Liver (tissue), 9 donors: ENCODE results near the gene RELN. TPM values are rescaled to one million over a fixed set of nuclear protein-coding genes. Genes with fewer than 3 reads are reported as not detected.

Experiments
- DNase-seq: peaks from one replicate; pipeline ENCODE4 v3.0.0-alpha.2; 2017; ENCODE audit warnings: low spot score
- H3K27ac ChIP-seq, 2 donors: one replicate each; pipeline ENCODE4 v1.7.0; 2013; ENCODE audit warnings: inconsistent platforms in 2 of 2, low read length in 2 of 2, control low read depth in 1 of 2, low read depth in 1 of 2, mild to moderate bottlenecking in 1 of 2
- H3K27me3 ChIP-seq, 4 donors: one replicate each; pipeline versions ENCODE4 v1.6.1 to v1.7.0; 2013; ENCODE audit warnings: low read length in 3 of 4, inconsistent platforms in 1 of 4, mild to moderate bottlenecking in 1 of 4, moderate library complexity in 1 of 4; ENCODE audit not compliant: control insufficient read depth in 4 of 4, insufficient read depth in 4 of 4
- H3K36me3 ChIP-seq, 4 donors: one replicate each; pipeline versions ENCODE4 v1.6.1 to v1.7.0; 2013; ENCODE audit warnings: low read length in 3 of 4, mild to moderate bottlenecking in 3 of 4, low read depth in 1 of 4, moderate library complexity in 1 of 4; ENCODE audit not compliant: control insufficient read depth in 4 of 4, insufficient read depth in 3 of 4
- H3K4me1 ChIP-seq, 4 donors: one replicate each; pipeline versions ENCODE4 v1.6.1 to v1.7.0; 2013; ENCODE audit warnings: low read length in 3 of 4, mild to moderate bottlenecking in 3 of 4, moderate library complexity in 1 of 4; ENCODE audit not compliant: control insufficient read depth in 4 of 4, insufficient read depth in 4 of 4
- H3K4me3 ChIP-seq, 3 donors: one replicate each; pipeline versions ENCODE4 v1.6.1 to v1.7.0; 2013; ENCODE audit warnings: low read length in 3 of 3, control low read depth in 1 of 3, low read depth in 1 of 3, mild to moderate bottlenecking in 1 of 3
- H3K9ac ChIP-seq, 2 donors: one replicate each; pipeline ENCODE4 v1.7.0; 2013; ENCODE audit warnings: low read length in 2 of 2, mild to moderate bottlenecking in 2 of 2, moderate library complexity in 2 of 2, control low read depth in 1 of 2, low read depth in 1 of 2
- H3K9me3 ChIP-seq, 4 donors: one replicate each; pipeline versions ENCODE4 v1.6.1 to v1.7.0; 2013; ENCODE audit warnings: low read length in 3 of 4; ENCODE audit not compliant: control insufficient read depth in 4 of 4
- CTCF ChIP-seq: fragments of 150-350 bp; IDR thresholded peaks from 2 replicates; pipeline ENCODE4 v1.5.1; 2017; ENCODE audit warnings: improper control_type of control experiment, low read depth, low read length; ENCODE audit not compliant: missing input control
- EGR1 ChIP-seq, 2 donors: IDR thresholded peaks; 2 replicates each; pipeline ENCODE4 v1.6.1; 2016 to 2018; ENCODE audit warnings: antibody characterized with exemption in 2 of 2, low read depth in 2 of 2
- FOXA1 ChIP-seq: IDR thresholded peaks from 2 replicates; pipeline ENCODE4 v1.6.1; 2016; ENCODE audit warnings: antibody characterized with exemption
- FOXA2 ChIP-seq: IDR thresholded peaks from 2 replicates; pipeline ENCODE4 v1.6.1; 2016; ENCODE audit warnings: antibody characterized with exemption
- GABPA ChIP-seq, 2 donors: IDR thresholded peaks in 1 of 2; conservative IDR thresholded peaks in 1 of 2; 2 replicates each; pipeline ENCODE4 v1.6.1; 2016; ENCODE audit warnings: antibody characterized with exemption in 2 of 2, mild to moderate bottlenecking in 1 of 2, moderate library complexity in 1 of 2
- HNF4A ChIP-seq, 2 donors: conservative IDR thresholded peaks; 2 replicates each; pipeline ENCODE4 v1.6.1; 2016; ENCODE audit warnings: antibody characterized with exemption in 2 of 2, mild to moderate bottlenecking in 2 of 2
- HNF4G ChIP-seq: IDR thresholded peaks from 2 replicates; pipeline ENCODE4 v1.6.1; 2016; ENCODE audit warnings: antibody characterized with exemption
- JUND ChIP-seq, 2 donors: IDR thresholded peaks; 2 replicates each; pipeline ENCODE4 v1.6.1; 2016; ENCODE audit warnings: antibody characterized with exemption in 2 of 2
- NR2F2 ChIP-seq: IDR thresholded peaks from 2 replicates; pipeline ENCODE4 v1.6.1; 2016; ENCODE audit warnings: antibody characterized with exemption
- RAD21 ChIP-seq, 2 donors: IDR thresholded peaks; 2 replicates each; pipeline ENCODE4 v1.6.1; 2016; ENCODE audit warnings: antibody characterized with exemption in 2 of 2, mild to moderate bottlenecking in 2 of 2
- RXRA ChIP-seq, 2 donors: IDR thresholded peaks; 2 replicates each; pipeline ENCODE4 v1.6.1; 2017 to 2018; ENCODE audit warnings: antibody characterized with exemption in 2 of 2, mild to moderate bottlenecking in 1 of 2
- SP1 ChIP-seq: IDR thresholded peaks from 2 replicates; pipeline ENCODE4 v1.6.1; 2018; ENCODE audit warnings: antibody characterized with exemption, mild to moderate bottlenecking
- TAF1 ChIP-seq: conservative IDR thresholded peaks from 2 replicates; pipeline ENCODE4 v1.6.1; 2016; ENCODE audit warnings: antibody characterized with exemption, mild to moderate bottlenecking
- YY1 ChIP-seq: IDR thresholded peaks from 2 replicates; pipeline ENCODE4 v1.6.1; 2016; ENCODE audit warnings: antibody characterized with exemption, mild to moderate bottlenecking
- WGBS: extraction: QIAGEN DNeasy Blood & Tissue Kit; methylation state at CpG from one replicate; pipeline ENCODE4 v1.1.7; 2013; 5-methylcytosine and 5-hydroxymethylcytosine counted together
- polyA plus RNA-seq, 2 donors: library from polyadenylated mRNA; stranded (reverse) in 1 of 2; unstranded in 1 of 2; fragments of 200-250 nt in 1 of 2; fragments of >200 nt in 1 of 2; fragmentation: Nextera tagmentation in 1 of 2; extraction: Ambion mirVana in 1 of 2; gene quantifications; one replicate each; pipeline versions ENCODE4 v1.2.1 to v1.2.3, GENCODE V29; 2013 to 2015
- total RNA-seq, 2 donors: library from RNA; depleted of rRNA; stranded (reverse); fragments of >200 nt; gene quantifications; one replicate each; pipeline ENCODE4 v1.2.3, GENCODE V29; 2014
- TF ChIP-seq, protein P1 (sequence below): IDR thresholded peaks from 2 replicates; pipeline ENCODE4 v1.6.1; 2016; ENCODE audit warnings: antibody characterized with exemption
- TF ChIP-seq, protein P2 (sequence below): IDR thresholded peaks from 2 replicates; pipeline ENCODE4 v1.6.1; 2016; ENCODE audit warnings: antibody characterized with exemption
- TF ChIP-seq, protein P3 (sequence below): IDR thresholded peaks from 2 replicates; pipeline ENCODE4 v1.6.1; 2016; ENCODE audit warnings: antibody characterized with exemption, mild to moderate bottlenecking
- TF ChIP-seq, protein P4 (sequence below): IDR thresholded peaks from 2 replicates; pipeline ENCODE4 v1.6.1; 2016; ENCODE audit warnings: antibody characterized with exemption
- donor health status: healthy.
- donor health status: healthy.
- donor health status: healthy.
- donor health status: healthy.
- donor health status: healthy.

The RELN gene
- total and polyA plus RNA-seq, 4 donors = 10.0 to 69.8 (median 28.4) TPM

DNA sequence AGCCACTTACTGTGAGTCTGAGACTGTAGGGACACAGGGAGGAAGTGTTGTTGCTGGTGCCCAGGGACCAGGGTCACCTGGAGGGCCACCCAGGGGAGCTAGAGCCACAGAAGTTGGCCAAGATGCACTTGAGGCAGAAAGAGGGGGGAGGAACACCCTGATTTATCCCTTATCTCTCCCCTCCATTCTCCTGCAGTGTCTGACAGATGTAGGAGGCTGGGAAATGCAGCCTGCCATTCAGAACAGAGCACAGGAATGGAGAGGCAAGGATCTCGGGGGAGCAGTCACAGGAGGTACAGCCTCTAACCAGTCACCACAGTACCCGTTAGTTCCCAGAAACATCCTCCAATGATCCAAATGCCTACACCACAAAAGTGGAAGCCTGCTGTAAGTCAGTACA lies 425.0 kb downstream of the RELN start:
- Histone ChIP-seq H3K4me1 (no peaks in the 10 kb centered on the region), H3K9ac (no peak overlapping the region), H3K9me3 (no peaks in the 10 kb centered on the region), H3K27ac (no peak overlapping the region), H3K36me3 (no peaks in the 10 kb centered on the region), H3K4me3 (no peak overlapping the region), H3K27me3 (no peaks in the 10 kb centered on the region)
- WGBS = 87% methylated on average over 2 of the region's 2 CpGs
- TF ChIP-seq FOXA2 (no peak), SP1 (no peak), YY1 (no peak), CTCF (no peak), HNF4A (conservative IDR thresholded peaks at IDR 0.05) (no peak), TAF1 (no peak), RAD21 (IDR thresholded peaks at IDR 0.05) (no peak), GABPA (IDR thresholded peaks at IDR 0.05 in 1 of 2, conservative IDR thresholded peaks at IDR 0.05 in 1 of 2) (no peak), HNF4G (no peak), FOXA1 (no peak), EGR1 (IDR thresholded peaks at IDR 0.05; ENCODE audit: low read depth in 2 of 2) (no peak), RXRA (IDR thresholded peaks at IDR 0.05) (no peak), NR2F2 (no peak), JUND (IDR thresholded peaks at IDR 0.05) (no peak)
- TF ChIP-seq, protein P1, sequence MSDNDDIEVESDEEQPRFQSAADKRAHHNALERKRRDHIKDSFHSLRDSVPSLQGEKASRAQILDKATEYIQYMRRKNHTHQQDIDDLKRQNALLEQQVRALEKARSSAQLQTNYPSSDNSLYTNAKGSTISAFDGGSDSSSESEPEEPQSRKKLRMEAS = no peak
- TF ChIP-seq, protein P2, sequence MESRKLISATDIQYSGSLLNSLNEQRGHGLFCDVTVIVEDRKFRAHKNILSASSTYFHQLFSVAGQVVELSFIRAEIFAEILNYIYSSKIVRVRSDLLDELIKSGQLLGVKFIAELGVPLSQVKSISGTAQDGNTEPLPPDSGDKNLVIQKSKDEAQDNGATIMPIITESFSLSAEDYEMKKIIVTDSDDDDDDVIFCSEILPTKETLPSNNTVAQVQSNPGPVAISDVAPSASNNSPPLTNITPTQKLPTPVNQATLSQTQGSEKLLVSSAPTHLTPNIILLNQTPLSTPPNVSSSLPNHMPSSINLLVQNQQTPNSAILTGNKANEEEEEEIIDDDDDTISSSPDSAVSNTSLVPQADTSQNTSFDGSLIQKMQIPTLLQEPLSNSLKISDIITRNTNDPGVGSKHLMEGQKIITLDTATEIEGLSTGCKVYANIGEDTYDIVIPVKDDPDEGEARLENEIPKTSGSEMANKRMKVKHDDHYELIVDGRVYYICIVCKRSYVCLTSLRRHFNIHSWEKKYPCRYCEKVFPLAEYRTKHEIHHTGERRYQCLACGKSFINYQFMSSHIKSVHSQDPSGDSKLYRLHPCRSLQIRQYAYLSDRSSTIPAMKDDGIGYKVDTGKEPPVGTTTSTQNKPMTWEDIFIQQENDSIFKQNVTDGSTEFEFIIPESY = no peak
- TF ChIP-seq, protein P3, sequence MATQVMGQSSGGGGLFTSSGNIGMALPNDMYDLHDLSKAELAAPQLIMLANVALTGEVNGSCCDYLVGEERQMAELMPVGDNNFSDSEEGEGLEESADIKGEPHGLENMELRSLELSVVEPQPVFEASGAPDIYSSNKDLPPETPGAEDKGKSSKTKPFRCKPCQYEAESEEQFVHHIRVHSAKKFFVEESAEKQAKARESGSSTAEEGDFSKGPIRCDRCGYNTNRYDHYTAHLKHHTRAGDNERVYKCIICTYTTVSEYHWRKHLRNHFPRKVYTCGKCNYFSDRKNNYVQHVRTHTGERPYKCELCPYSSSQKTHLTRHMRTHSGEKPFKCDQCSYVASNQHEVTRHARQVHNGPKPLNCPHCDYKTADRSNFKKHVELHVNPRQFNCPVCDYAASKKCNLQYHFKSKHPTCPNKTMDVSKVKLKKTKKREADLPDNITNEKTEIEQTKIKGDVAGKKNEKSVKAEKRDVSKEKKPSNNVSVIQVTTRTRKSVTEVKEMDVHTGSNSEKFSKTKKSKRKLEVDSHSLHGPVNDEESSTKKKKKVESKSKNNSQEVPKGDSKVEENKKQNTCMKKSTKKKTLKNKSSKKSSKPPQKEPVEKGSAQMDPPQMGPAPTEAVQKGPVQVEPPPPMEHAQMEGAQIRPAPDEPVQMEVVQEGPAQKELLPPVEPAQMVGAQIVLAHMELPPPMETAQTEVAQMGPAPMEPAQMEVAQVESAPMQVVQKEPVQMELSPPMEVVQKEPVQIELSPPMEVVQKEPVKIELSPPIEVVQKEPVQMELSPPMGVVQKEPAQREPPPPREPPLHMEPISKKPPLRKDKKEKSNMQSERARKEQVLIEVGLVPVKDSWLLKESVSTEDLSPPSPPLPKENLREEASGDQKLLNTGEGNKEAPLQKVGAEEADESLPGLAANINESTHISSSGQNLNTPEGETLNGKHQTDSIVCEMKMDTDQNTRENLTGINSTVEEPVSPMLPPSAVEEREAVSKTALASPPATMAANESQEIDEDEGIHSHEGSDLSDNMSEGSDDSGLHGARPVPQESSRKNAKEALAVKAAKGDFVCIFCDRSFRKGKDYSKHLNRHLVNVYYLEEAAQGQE = no peak
- TF ChIP-seq, protein P4, sequence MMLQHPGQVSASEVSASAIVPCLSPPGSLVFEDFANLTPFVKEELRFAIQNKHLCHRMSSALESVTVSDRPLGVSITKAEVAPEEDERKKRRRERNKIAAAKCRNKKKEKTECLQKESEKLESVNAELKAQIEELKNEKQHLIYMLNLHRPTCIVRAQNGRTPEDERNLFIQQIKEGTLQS = no peak
- DNase-seq = no peak
